ENCODE data around the gene MRGPRG.

The MRGPRG gene

DNA sequence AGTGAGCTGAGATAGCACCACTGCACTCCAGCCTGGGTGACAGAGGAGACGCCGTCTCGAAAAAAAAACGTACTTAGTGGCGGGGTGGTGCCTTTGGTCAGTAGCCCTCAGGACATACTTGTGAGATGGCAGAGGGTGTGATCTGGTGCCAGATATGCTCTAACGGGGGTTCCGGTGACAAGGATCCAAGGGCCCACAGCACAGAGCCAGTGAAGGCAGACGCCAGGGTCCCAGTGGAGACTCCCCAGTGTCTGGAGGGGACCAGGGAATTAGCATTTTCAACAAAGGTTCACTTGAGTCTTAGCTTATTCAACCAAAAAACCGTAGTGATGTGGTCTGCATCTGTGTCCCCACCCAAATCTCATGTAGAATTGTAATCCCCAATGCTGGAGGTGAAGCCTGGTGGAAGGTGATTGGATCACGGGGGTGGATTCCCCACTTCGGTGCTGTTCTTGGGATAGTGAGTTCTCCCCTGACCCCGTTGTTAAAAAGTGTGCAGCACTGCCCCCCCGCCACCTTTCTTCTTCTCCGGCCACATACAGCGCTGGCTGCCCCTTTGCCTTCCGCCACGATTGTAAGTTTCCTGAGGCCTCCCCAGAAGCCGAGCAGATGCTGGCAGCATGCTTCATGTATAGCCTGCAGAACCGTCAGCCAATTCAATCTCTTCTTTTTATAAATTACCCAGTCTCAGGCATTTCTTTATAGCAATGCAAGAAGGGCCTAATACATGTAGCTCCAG lies 26.9 kb downstream of the MRGPRG start:
- Histone ChIP-seq H3K4me1 (no peaks in the 10 kb centered on the region), H3K9me3 (no peaks in the 10 kb centered on the region), H3K27me3 (no peaks in the 10 kb centered on the region), H3K36me3 (no peaks in the 10 kb centered on the region), H3K4me3 (ENCODE audit: low read depth, low read length) (no peak overlapping the region)
- no peak for DNase-seq
- TF ChIP-seq, protein P1, sequence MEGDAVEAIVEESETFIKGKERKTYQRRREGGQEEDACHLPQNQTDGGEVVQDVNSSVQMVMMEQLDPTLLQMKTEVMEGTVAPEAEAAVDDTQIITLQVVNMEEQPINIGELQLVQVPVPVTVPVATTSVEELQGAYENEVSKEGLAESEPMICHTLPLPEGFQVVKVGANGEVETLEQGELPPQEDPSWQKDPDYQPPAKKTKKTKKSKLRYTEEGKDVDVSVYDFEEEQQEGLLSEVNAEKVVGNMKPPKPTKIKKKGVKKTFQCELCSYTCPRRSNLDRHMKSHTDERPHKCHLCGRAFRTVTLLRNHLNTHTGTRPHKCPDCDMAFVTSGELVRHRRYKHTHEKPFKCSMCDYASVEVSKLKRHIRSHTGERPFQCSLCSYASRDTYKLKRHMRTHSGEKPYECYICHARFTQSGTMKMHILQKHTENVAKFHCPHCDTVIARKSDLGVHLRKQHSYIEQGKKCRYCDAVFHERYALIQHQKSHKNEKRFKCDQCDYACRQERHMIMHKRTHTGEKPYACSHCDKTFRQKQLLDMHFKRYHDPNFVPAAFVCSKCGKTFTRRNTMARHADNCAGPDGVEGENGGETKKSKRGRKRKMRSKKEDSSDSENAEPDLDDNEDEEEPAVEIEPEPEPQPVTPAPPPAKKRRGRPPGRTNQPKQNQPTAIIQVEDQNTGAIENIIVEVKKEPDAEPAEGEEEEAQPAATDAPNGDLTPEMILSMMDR (IDR thresholded peaks at IDR 0.05; ENCODE audit: low read depth, low read length) = no peak

DNA sequence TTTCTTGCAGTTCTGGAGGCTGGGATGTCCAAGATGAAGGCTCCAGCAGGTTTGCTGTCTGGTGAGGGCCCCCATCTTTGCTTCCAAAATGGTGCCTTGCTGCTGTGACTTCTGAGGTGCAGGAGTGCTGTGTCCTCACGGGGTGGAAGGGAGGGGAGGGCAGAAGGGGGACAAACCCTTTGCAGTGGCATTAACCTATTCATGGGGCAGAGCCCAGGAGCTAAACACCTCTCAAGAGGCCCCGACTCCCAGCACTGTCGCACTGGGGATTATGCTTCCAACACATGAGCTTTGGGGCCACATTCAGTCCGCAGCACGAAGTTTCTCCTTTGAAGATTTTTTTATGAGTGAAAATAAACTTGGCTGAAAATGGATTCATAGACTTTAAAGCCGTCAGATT lies 28.0 kb downstream of the MRGPRG start:
- Histone ChIP-seq H3K4me3 (ENCODE audit: low read depth, low read length) (no peak overlapping the region), H3K27me3 (no peaks in the 10 kb centered on the region), H3K36me3 (no peaks in the 10 kb centered on the region), H3K4me1 (no peaks in the 10 kb centered on the region), H3K9me3 (no peaks in the 10 kb centered on the region)
- TF ChIP-seq, protein P1 (IDR thresholded peaks at IDR 0.05; ENCODE audit: low read depth, low read length) = no peak
- DNase-seq = no peak

DNA sequence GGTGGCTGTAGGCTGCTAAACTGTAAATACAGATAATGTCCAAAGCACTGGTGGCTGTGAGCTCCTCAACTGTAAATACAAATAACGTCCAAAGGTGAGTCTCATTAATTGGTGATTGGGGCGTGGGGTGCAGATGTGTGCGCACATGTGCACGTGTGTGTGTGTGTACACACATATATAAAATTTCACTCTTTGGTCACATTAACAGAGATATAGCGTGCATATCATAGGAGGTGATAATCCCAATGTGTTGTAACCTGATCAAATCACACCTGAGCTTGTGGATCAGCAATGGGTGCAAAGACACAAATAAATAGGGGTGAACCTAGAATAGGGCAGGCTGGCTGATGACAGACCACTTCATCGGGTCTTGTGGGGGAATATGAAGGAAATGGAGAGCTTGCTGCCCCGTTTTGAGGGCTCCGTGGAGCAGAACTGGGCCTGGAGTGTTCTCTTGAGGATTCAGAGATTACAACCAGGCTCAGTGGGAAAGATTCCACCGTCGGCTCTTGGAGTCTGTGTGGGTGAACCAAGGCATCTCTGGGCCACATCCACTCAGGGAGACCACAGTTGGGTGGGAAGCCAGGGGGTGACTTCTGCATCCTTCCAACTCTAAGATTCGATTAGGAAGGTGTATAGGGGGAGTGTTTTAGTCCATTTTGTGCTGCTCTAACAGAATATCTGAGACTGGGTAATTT lies 28.6 kb downstream of the MRGPRG start:
- Histone ChIP-seq H3K4me1 (no peaks in the 10 kb centered on the region), H3K27me3 (no peaks in the 10 kb centered on the region), H3K36me3 (no peaks in the 10 kb centered on the region), H3K9me3 (no peaks in the 10 kb centered on the region), H3K4me3 (ENCODE audit: low read depth, low read length) (no peak overlapping the region)
- TF ChIP-seq, protein P1 (IDR thresholded peaks at IDR 0.05; ENCODE audit: low read depth, low read length) = no peak
- no peak for DNase-seq

DNA sequence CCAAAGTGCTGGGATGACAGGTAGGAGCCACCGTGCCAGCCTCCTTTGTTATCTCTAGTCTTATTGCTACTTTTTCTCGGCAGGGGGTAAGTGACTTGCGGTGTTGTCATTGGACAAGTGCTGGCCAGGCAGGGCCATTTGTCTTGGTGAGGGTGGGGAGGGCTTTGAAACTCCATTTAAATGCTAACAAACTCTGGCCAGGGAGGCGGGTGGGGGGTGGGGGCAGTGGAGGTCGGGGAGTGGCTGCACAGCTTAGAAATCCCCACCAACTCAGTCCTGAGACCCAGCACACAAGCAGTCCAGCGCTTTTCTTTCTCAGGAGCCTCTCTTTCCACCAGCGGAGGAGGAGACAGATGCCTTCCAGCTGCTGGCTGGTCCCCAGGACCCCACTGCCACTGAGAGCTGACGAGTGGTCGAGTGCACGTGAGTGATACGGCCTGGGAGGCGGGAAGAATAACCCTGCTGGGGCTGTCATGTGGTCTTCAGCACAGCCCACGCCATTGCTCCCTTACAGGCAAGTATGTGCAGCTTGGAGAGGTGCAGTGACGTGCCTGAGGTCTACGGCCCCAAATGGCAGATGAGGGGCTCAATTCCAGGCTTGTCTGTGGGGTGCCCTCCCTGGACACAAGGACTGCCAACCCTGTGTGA lies 29.3 kb downstream of the MRGPRG start:
- H3K9me3 ChIP-seq = no peaks in the 10 kb centered on the region
- H3K36me3 ChIP-seq = no peaks in the 10 kb centered on the region
- H3K4me3 ChIP-seq (ENCODE audit: low read depth, low read length) = no peak overlapping the region
- no peak for DNase-seq
- TF ChIP-seq, protein P1 (IDR thresholded peaks at IDR 0.05; ENCODE audit: low read depth, low read length) = no peak
- H3K4me1 ChIP-seq = no peaks in the 10 kb centered on the region
- no peaks in the 10 kb centered on the region for H3K27me3 ChIP-seq

DNA sequence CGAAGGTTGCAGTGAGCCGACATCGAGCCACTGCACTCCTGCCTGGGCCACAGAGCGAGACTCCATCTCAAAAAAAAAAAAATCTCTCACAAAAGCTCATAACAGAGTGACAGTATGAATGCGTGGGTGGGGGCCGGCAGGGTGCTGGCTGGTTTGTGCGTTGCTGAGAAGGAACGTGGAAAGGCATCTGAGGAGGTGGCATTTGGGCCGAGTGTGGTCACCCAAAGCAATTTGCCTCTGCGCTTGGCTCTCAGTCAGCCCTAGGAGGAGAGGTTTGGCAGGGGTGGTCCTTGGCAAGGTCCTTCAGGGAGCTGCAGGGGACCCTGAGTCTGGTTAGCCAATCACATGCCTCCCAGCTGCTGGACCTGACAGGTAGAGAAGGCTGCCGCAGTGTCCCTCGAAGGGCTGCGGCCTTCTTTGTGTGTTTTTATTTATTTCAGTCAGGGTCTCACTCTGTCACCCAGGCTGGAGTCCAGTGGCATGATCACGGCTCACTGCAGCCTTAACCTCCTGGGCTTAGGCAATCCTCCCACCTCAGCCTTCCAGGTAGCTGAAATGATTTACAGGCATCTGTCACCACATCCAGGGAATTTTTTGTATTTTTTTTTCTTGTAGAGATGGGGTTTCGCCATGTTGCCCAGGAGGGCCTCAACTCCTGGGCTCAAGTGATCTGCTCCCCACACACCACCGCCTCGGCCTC lies 30.0 kb downstream of the MRGPRG start:
- TF ChIP-seq, protein P1 (IDR thresholded peaks at IDR 0.05; ENCODE audit: low read depth, low read length) = no peak
- H3K4me3 ChIP-seq (ENCODE audit: low read depth, low read length) = no peak overlapping the region
- no peaks in the 10 kb centered on the region for H3K4me1 ChIP-seq
- no peak for DNase-seq
- no peaks in the 10 kb centered on the region for H3K9me3 ChIP-seq
- H3K27me3 ChIP-seq = no peaks in the 10 kb centered on the region
- no peaks in the 10 kb centered on the region for H3K36me3 ChIP-seq
